Measurements from ENCODE around the gene NINJ2.

- TF ChIP-seq POLR2A (IDR thresholded peaks at IDR 0.05), result no peak
- no peak for TF ChIP-seq CTCF (IDR thresholded peaks at IDR 0.05)
Measured at GRCh38 chr12:625998-626397, 37.2 kb downstream of the NINJ2 start.
